ENCODE measurements around the gene RAB37. TPM values are rescaled to one million over a fixed set of nuclear protein-coding genes. Genes with fewer than 3 reads are reported as not detected.
A peak's percentile ranks its signal among the peaks of the same experiment; 100 is the strongest.

RAB37 gene
- total and polyA plus RNA-seq, 9 of the 15 experiments (the other 6 are each of a cell fraction or from before 2014, with no cell fraction given): 0.03 to 0.27 (median 0.11) TPM; not detected in 4

DNA sequence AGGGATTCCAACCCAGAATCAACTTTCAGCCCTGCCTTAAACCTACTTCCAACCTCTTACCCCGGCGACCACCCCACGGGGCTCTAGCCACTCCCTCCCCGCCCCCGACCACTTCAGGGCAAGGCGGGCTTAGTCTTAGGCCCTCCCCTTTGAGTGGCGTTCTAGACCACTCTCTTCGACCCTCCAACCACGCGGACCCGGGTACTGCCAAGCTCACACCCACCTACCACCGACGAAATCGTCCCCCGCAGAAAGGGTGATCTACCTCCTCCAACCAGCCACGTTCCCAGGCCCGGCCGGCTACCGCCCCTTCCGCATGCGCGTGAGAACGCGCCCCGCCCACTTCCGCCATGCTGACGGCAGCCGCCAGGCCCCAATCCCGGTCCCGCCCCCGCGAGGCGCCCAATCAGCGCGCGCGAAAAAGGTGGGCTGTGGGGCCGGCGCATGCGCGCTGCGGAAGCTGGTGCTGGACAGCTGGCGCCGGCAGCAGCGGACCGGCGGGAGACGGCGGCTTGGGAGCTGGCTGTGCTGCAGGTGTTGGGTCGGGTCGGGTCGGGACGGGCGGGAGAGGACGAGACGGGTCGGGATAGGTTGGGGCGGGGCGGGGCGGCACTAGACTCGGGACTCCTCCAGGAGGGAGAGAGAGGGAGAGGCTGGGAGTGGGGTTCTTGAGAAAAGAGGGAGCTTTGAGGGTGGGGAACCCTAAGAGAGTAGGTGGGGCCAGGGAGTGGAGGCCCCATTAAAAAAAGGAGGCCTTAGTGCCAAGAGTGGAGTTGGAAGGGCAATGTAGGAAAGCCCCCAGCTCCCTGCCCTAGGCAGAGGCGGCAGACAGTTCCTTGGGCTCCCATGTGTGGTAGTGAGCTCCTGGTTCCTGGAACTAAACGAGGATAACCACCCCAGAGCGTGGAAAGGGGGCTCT, 39.2 kb downstream of the RAB37 start, which contains the start of gene NAT9 (continued):
- TF ChIP-seq SIN3B (IDR thresholded peaks at IDR 0.05; ENCODE audit: low read depth) (peak; percentile 82; the same call in 1 of the 2 replicates), YY1 (IDR thresholded peaks at IDR 0.05; ENCODE audit: borderline replicate concordance in 1 of 3, control insufficient read depth in 1 of 3, extremely low read depth in 1 of 3, insufficient read depth in 3 of 3, insufficient read length in 1 of 3, insufficient replicate concordance in 2 of 3, low read depth in 1 of 3, low read length in 2 of 3) (peak in 2 of 3 experiments; percentile 66 to 78), DACH1 (IDR thresholded peaks at IDR 0.05; ENCODE audit: partially characterized antibody) (peak; percentile 83), HNRNPK (IDR thresholded peaks at IDR 0.05; ENCODE audit: low read depth, low read length, poor library complexity, severe bottlenecking) (peak; percentile 62), ARID1B (IDR thresholded peaks at IDR 0.05) (no peak; the same call in 1 of the 2 replicates), CTBP1 (IDR thresholded peaks at IDR 0.05; ENCODE audit: borderline replicate concordance) (0 out of 2 replicates have a peak, but pooled peaks have one; percentile 10), IRF2 (CRISPR knock-in tag; IDR thresholded peaks at IDR 0.05) (no peak), ZNF445 (CRISPR knock-in tag; IDR thresholded peaks at IDR 0.05; ENCODE audit: low read depth) (no peak), NEUROD1 (IDR thresholded peaks at IDR 0.05; ENCODE audit: borderline replicate concordance, low read depth, low read length, partially characterized antibody) (peak; percentile 80), SAP30 (IDR thresholded peaks at IDR 0.05; ENCODE audit: borderline replicate concordance, insufficient read depth, low read depth, low read length, poor library complexity, severe bottlenecking) (peak; percentile 80), SAFB2 (IDR thresholded peaks at IDR 0.05; ENCODE audit: borderline replicate concordance, low read depth, low read length, severe bottlenecking) (no peak), CHD1 (IDR thresholded peaks at IDR 0.05; ENCODE audit: low read length) (no peak), GABPB1 (CRISPR knock-in tag; IDR thresholded peaks at IDR 0.05) (peak; percentile 91)
- TF ChIP-seq, protein P1, sequence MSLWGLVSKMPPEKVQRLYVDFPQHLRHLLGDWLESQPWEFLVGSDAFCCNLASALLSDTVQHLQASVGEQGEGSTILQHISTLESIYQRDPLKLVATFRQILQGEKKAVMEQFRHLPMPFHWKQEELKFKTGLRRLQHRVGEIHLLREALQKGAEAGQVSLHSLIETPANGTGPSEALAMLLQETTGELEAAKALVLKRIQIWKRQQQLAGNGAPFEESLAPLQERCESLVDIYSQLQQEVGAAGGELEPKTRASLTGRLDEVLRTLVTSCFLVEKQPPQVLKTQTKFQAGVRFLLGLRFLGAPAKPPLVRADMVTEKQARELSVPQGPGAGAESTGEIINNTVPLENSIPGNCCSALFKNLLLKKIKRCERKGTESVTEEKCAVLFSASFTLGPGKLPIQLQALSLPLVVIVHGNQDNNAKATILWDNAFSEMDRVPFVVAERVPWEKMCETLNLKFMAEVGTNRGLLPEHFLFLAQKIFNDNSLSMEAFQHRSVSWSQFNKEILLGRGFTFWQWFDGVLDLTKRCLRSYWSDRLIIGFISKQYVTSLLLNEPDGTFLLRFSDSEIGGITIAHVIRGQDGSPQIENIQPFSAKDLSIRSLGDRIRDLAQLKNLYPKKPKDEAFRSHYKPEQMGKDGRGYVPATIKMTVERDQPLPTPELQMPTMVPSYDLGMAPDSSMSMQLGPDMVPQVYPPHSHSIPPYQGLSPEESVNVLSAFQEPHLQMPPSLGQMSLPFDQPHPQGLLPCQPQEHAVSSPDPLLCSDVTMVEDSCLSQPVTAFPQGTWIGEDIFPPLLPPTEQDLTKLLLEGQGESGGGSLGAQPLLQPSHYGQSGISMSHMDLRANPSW (CRISPR knock-in tag; IDR thresholded peaks at IDR 0.05): no peak
- TF ChIP-seq, protein P2, sequence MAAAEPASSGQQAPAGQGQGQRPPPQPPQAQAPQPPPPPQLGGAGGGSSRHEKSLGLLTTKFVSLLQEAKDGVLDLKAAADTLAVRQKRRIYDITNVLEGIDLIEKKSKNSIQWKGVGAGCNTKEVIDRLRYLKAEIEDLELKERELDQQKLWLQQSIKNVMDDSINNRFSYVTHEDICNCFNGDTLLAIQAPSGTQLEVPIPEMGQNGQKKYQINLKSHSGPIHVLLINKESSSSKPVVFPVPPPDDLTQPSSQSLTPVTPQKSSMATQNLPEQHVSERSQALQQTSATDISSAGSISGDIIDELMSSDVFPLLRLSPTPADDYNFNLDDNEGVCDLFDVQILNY (CRISPR knock-in tag; IDR thresholded peaks at IDR 0.05): no peak
- TF ChIP-seq, protein P3, sequence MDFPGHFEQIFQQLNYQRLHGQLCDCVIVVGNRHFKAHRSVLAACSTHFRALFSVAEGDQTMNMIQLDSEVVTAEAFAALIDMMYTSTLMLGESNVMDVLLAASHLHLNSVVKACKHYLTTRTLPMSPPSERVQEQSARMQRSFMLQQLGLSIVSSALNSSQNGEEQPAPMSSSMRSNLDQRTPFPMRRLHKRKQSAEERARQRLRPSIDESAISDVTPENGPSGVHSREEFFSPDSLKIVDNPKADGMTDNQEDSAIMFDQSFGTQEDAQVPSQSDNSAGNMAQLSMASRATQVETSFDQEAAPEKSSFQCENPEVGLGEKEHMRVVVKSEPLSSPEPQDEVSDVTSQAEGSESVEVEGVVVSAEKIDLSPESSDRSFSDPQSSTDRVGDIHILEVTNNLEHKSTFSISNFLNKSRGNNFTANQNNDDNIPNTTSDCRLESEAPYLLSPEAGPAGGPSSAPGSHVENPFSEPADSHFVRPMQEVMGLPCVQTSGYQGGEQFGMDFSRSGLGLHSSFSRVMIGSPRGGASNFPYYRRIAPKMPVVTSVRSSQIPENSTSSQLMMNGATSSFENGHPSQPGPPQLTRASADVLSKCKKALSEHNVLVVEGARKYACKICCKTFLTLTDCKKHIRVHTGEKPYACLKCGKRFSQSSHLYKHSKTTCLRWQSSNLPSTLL (IDR thresholded peaks at IDR 0.05): 0 out of 2 replicates have a peak, but pooled peaks have one; percentile 25
- TF ChIP-seq, protein P4, sequence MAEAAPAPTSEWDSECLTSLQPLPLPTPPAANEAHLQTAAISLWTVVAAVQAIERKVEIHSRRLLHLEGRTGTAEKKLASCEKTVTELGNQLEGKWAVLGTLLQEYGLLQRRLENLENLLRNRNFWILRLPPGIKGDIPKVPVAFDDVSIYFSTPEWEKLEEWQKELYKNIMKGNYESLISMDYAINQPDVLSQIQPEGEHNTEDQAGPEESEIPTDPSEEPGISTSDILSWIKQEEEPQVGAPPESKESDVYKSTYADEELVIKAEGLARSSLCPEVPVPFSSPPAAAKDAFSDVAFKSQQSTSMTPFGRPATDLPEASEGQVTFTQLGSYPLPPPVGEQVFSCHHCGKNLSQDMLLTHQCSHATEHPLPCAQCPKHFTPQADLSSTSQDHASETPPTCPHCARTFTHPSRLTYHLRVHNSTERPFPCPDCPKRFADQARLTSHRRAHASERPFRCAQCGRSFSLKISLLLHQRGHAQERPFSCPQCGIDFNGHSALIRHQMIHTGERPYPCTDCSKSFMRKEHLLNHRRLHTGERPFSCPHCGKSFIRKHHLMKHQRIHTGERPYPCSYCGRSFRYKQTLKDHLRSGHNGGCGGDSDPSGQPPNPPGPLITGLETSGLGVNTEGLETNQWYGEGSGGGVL (CRISPR knock-in tag; IDR thresholded peaks at IDR 0.05): no peak

Measured in K562 (cell line).